HG02678 (cell line): ENCODE measurements around the gene ROBO1.

Source experiments
- ATAC-seq: cut with Tn5 transposase; IDR thresholded peaks from one replicate; pipeline ENCODE4 v1.9.1; 2021; ENCODE audit warnings: mild to moderate bottlenecking, moderate library complexity; ENCODE audit not compliant: unreplicated experiment

Gene ROBO1

DNA sequence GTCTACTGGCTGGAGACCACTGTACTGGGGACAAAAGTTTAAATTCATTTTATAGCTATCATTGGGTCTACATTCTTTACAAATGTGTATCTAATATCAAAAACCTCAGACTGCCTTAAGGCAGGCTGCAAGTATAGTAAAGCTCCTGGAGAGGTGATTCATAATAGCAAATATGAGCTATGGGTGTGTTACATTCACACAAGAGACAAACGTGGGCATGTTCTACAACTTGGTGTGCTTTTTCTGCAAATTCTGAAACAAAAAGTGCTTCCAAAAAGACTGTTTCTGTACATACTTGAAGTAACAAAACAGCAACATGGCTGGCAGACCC lies 1101.4 kb downstream of the ROBO1 start:
- ATAC-seq = no peak

- ATAC-seq = no peak
These were observed 1101.9 kb downstream of the ROBO1 start for GRCh38 chr3:78665776-78666469.

- no peak for ATAC-seq
These were observed 1102.7 kb downstream of the ROBO1 start for GRCh38 chr3:78665101-78665500.

DNA sequence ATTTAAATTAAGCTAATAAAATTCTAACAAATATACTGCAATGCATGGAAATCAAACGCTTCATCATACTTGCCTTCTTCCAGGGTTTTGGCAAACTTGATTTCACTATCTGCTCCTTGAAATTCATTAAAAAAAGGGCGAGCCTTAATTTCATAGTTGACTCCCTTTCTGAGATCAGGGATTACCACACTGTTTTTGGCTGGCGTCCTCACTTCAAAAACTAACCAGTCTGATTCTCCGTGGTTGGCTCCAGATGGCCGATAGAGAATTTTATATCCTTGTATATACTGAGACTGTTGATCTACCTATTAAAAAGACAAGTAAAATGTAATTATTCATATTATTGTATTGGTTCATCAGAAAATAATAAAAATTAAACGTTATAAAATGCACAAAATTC lies 1106.8 kb downstream of the ROBO1 start:
- no peak for ATAC-seq

DNA sequence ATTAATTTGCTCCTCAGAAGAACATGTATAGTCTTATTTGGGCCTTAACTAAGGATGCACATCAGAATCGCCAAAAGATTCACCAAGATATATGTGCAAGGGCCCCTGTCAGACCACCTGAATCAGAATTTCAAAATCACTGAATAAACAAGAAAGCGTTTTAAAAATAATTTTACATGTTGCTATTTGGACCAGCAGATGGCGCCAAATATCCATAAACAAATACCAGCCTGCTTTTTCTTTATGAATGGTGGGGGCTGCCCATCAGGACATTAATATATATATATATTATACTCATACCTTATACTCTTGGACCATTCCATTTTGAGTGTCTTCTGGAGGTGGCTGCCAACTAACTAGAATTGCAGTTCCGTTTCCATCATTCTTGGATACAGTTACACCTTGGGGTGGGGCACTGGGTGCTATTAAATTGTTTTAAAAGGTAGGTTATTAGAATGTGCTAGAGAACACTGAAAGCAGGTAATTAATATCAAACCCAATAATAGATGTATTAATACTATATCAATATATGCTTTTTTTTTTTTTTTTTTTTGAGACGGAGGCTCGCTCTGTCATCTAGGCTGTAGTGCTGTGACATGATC lies 1108.3 kb downstream of the ROBO1 start:
- ATAC-seq = no peak

DNA sequence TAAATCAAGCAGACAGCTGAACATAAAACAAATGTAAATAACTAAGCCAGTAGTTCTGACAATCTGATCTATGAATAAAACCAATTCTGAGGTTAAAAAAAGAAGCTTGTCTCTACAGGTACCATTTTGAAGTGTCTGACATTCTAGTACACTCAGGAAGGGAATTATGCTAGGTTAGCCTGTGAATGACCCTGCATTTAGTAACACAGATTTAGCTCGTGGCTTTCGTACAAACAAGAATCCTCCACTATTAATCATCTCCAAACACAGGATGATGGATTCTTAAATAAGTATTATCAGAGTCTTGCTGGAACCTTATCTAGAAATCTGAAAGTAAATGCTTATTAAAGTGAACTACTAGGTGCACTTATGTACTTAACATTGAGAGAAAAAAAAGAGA lies 1120.1 kb downstream of the ROBO1 start:
- no peak for ATAC-seq

GRCh38 chr3:78645628-78646310 lies 1122.0 kb downstream of the ROBO1 start:
- ATAC-seq = peak; percentile 93

DNA sequence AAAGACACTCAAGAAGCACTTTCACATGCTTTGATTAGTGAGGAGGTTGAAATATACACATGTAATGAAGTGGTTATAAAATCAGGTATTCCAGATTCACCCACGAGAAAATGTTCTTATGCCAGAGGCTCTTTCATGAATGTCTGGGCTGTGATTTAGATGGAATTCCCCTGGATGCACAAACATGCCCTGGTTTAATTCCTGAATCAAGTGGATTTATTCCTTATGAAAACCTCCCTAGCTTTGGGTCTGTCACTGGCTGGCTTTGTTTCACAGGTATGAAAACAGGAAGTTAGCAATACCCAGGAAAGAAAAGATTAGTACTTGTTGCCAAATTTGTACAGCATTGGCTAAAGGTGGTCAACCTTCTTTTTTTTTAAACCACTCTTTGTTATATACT lies 1123.0 kb downstream of the ROBO1 start:
- no peak for ATAC-seq

DNA sequence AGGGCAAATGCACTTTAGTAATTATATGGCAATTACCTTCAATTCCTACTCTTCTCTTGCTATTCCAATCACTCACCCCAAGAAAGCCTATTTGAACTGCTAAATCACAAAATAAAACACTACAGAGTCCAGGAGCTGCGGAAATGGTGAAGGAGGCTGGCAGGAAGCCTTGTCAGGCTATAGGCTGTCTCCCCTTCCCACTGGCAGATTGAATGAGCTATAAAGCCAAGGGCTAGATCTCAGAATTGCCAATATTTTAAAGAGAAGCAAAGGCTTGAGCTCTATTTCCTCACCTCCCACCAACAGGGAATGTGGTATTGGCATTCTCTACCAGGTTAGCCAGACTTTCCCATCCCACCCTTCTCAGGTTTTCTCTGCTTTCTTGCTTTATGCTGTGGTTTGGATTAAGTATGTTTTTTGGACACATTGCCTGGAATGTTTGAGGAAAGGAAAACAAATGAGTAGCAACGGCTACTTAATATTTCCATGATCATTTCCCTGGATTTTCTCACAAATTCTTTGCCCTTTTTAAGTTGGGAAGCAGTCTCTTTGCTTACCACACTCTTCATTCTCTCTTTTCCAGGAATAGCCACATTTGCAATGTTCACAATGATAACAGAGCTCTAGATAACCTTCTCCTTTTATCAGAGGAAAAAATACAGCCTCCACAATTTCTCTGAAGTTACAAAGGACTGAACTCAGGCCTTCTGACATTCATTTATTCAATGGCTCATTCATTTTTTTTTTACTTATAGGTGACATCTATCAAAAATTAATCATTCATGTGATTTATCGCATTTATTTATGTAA lies 1125.4 kb downstream of the ROBO1 start:
- no peak for ATAC-seq

DNA sequence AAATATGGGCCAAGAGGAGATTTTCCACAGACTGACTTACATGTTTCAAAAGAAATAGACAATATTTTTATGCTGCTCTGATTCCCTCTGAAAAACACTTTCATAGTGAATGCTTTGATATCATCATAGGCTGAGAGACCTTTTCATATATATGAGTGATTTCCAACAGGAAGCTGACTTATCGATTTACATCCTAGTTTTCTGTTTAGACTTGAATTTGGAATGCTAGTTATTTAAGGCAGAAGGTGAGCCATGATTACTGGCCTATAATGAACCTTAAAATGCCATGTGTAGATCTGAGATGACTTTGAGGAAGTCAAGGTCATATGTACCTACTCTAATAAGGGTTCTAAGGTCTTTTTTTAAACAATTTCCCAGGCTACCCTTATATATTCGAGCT lies 1126.1 kb downstream of the ROBO1 start:
- ATAC-seq = no peak

- no peak for ATAC-seq
These were observed 1133.5 kb downstream of the ROBO1 start for GRCh38 chr3:78634316-78634715.

DNA sequence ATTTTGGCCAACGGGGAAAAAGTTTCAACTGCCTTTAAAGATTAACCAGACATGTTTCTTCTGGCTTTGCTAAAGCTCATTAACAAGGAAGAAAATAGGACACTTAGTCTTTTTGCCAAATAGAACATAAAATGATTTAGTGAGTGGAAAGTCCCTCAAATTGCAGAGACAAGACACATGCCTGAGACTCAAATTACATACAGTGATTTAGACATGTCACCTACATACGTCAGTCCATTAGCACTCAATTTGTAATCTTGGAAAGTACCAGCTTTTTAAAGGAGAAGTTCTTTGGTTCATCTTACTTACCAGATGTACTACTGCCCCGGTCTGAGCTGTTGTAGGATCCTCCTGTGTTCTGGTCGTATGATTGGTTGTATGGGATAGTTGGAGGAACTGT lies 1134.2 kb downstream of the ROBO1 start:
- ATAC-seq = no peak

- ATAC-seq = no peak
These were observed 1134.8 kb downstream of the ROBO1 start for GRCh38 chr3:78632925-78633553.

- no peak for ATAC-seq
These were observed 1138.3 kb downstream of the ROBO1 start for GRCh38 chr3:78629544-78629943.

DNA sequence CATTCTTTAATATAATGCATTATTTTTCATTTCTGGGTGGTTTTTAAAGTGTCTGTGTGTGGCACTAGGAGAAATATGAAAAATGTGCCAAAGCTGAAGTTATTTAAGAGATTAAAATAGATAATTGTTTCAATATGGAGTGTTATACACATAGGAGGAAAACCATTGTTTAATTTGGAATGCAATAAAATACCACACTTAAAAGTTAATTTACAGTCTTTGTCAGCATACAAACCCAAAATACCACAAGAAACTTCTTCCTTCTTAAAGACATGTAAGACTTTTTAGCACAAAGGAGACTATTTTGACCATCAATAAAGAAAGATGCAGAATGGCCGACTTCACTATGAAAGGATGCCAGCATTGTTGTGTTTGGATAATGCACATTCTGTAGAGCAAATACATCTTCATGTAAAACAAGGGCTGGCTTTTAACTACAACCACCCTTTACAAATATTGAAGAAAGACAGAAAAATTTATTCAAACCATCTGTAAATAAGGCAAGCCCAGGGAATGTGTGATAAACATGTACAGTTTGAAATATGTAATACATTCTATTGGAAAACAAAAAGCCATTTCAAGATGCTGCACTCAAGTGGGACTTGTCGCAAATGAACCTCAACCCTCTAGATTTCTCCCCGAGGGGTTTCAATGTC lies 1146.6 kb downstream of the ROBO1 start:
- ATAC-seq = no peak

DNA sequence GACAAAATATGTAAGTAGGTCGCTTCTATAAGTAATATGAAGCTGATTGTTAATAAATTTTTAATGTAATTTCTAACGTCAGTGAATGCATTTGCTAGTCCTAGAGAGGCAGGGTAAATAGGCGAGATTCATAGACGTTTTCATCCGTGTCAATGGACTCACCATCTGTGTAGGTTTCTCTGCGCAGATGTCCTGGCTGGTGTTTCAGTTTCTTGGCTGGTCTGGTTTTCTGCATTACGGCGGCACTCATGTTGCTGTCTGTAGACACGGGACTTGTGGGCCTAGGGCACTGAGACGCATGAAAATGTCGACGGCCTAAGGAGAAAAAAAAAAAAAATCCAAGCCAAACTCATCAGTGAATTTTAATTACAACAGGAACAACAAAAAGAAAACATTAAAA lies 1153.3 kb downstream of the ROBO1 start:
- ATAC-seq = no peak

DNA sequence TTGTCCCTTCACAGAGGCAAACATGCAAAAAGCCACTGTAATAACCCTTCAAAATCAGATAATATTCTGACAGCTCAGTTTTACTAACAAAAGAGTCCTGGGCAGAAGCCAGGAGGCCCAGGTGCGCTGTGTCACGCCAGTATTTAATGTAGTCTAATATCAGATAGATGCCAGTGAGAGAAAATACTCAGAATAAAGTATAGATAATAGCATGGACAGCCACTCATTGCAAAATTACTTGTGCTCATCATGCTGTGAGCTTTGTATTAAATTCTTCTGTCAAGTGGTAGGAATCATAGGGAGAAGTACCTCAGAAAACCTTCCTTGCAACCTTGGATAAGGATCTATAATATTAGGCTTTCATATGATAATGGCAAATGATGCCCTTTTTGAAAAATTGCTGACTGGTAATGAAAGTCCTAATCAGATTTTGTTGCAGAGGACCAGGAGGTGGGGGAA lies 1154.3 kb downstream of the ROBO1 start:
- ATAC-seq = no peak

GRCh38 chr3:78611278-78611677 lies 1156.5 kb downstream of the ROBO1 start:
- ATAC-seq = no peak

DNA sequence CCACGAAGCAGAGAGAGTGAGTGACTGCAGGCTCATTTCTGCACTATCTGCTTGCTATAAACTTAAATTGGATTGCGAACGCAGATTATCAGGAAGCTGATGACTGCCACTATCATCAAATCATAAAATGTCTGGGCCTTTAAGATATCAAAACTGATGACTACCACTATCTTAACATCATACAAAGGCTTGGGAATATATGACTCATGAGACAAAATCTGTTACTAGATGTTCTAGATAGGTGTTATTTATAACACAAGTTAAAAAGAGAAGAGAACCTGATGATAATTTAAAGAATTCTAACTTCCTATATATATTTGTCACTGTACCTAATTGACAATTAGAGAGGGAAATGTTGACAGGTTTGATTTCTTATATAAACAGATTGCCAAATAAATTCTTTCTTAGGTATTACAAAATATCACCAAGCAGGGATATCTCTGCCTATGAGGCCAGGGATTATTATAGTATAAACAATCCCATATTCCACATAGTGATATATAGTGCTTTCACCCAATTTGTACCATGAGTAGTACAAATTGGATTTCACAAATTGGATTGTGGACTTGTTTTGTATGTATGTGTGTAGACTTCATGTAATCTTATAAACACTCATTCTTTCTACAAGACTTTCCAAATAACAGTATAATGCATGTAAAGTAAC lies 1157.2 kb downstream of the ROBO1 start:
- ATAC-seq = no peak

DNA sequence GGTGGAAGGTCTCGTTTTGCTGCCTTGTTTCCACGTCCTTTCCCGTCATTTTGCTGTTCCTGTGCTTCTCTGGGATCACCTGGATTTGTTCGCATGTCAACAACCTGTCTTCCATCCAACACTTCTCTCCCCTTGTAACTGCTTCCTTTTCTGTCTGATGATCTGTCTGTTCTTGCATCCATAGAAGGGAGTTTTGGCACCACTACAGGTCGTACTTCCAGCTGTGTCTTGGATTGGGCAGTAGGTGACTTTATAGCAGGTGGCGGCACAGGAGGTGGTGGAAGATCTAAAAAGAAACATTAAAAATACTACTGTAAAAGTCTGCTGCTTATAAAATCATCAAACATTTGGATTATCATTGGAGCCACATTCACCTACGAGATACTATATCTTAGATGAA lies 1161.0 kb downstream of the ROBO1 start:
- ATAC-seq = no peak
